DOHH2 (cell line): ENCODE measurements around the gene ANKS3.

Source experiments
- H3F3A ChIP-seq: fragments of 200-600 bp; sonication (generic), shearing (Covaris generic); 2 replicates; pipeline ENCODE4 v1.6.0; 2016; ENCODE audit warnings: antibody characterized with exemption, mild to moderate bottlenecking; ENCODE audit not compliant: control insufficient read depth, insufficient read depth
- H3K27ac ChIP-seq: fragments of 200-600 bp; sonication (generic); 2 replicates; pipeline ENCODE4 v1.5.1; 2014; ENCODE audit warnings: low read depth, mild to moderate bottlenecking, low read length, moderate library complexity
- H3K27me3 ChIP-seq: fragments of 200-600 bp; sonication (generic); 2 replicates; pipeline ENCODE4 v1.6.1; 2014; ENCODE audit warnings: mild to moderate bottlenecking, low read length, mixed read lengths; ENCODE audit not compliant: control insufficient read depth
- H3K36me3 ChIP-seq: fragments of 200-600 bp; sonication (generic); 2 replicates; pipeline ENCODE4 v1.6.1; 2014; ENCODE audit warnings: mild to moderate bottlenecking, low read length, moderate library complexity, mixed read lengths; ENCODE audit not compliant: control insufficient read depth
- H3K4me1 ChIP-seq: fragments of 200-600 bp; sonication (generic); 2 replicates; pipeline ENCODE4 v1.6.1; 2014; ENCODE audit warnings: mild to moderate bottlenecking, low read length, mixed read lengths; ENCODE audit not compliant: control insufficient read depth
- H3K4me2 ChIP-seq: fragments of 200-600 bp; sonication (generic); 2 replicates; pipeline ENCODE4 v1.6.0; 2014; ENCODE audit warnings: mild to moderate bottlenecking, low read length, moderate library complexity
- H3K4me3 ChIP-seq: fragments of 200-600 bp; sonication (generic); 2 replicates; pipeline ENCODE4 v1.5.1; 2014; ENCODE audit warnings: mild to moderate bottlenecking, low read length, mixed read lengths
- H3K79me2 ChIP-seq: fragments of 200-600 bp; sonication (generic); 2 replicates; pipeline ENCODE4 v1.6.1; 2014; ENCODE audit warnings: mild to moderate bottlenecking, low read length, mixed read lengths; ENCODE audit not compliant: control insufficient read depth
- H3K9me2 ChIP-seq: fragments of 200-600 bp; sonication (generic); replicated peaks from 2 replicates; pipeline ENCODE4 v1.6.1; 2014; ENCODE audit warnings: mild to moderate bottlenecking, low read length, mixed read lengths; ENCODE audit not compliant: control insufficient read depth
- H3K9me3 ChIP-seq: fragments of 200-600 bp; sonication (generic); 2 replicates; pipeline ENCODE4 v1.6.1; 2014; ENCODE audit warnings: antibody characterized with exemption, low read length, mixed read lengths; ENCODE audit not compliant: control insufficient read depth, insufficient read depth
- H4K20me1 ChIP-seq: fragments of 200-600 bp; sonication (generic); 2 replicates; pipeline ENCODE4 v1.6.0; 2014; ENCODE audit warnings: low read depth, mild to moderate bottlenecking, antibody characterized with exemption, low read length, moderate library complexity; ENCODE audit not compliant: control insufficient read depth, insufficient read depth
- CTCF ChIP-seq: fragments of 200-600 bp; sonication (generic); IDR thresholded peaks from one replicate; pipeline ENCODE4 v1.5.1; 2014; ENCODE audit warnings: antibody characterized with exemption, mild to moderate bottlenecking, low read depth, low read length; ENCODE audit not compliant: poor library complexity, severe bottlenecking
- EZH2phosphoT487 ChIP-seq: fragments of 200-600 bp; sonication (generic); IDR thresholded peaks from 2 replicates; pipeline ENCODE4 v1.6.1; 2017; ENCODE audit warnings: borderline replicate concordance, mild to moderate bottlenecking, antibody characterized with exemption, low read length, moderate library complexity, mixed read lengths

The ANKS3 gene

GRCh38 chr16:4668313-4668960 is 65.6 kb downstream of the ANKS3 start:
- no peaks in the 10 kb centered on the region for H3K9me3 ChIP-seq
- TF ChIP-seq CTCF (no peak), EZH2phosphoT487 (no peak)
- no peaks in the 10 kb centered on the region for H3K27me3 ChIP-seq
- no peak overlapping the region for H3K4me3 ChIP-seq
- H3K4me2 ChIP-seq: no peak overlapping the region
- H4K20me1 ChIP-seq: no peaks in the 10 kb centered on the region
- H3K9me2 ChIP-seq: no peaks in the 10 kb centered on the region
- peaks cover 24% of the 10 kb centered on the region for H3K36me3 ChIP-seq
- no peak overlapping the region for H3K27ac ChIP-seq
- H3K79me2 ChIP-seq: no peaks in the 10 kb centered on the region
- peaks cover 8% of the 10 kb centered on the region for H3K4me1 ChIP-seq
- no peaks in the 10 kb centered on the region for H3F3A ChIP-seq

GRCh38 chr16:4667203-4667963 is 66.7 kb downstream of the ANKS3 start:
- Histone ChIP-seq H4K20me1 (no peaks in the 10 kb centered on the region), H3K4me1 (peaks cover 8% of the 10 kb centered on the region), H3F3A (no peaks in the 10 kb centered on the region), H3K9me2 (no peaks in the 10 kb centered on the region), H3K4me3 (no peak overlapping the region), H3K27ac (no peak overlapping the region), H3K36me3 (peaks cover 24% of the 10 kb centered on the region), H3K4me2 (no peak overlapping the region), H3K79me2 (no peaks in the 10 kb centered on the region), H3K9me3 (no peaks in the 10 kb centered on the region), H3K27me3 (no peaks in the 10 kb centered on the region)
- TF ChIP-seq CTCF (no peak), EZH2phosphoT487 (no peak)

GRCh38 chr16:4666537-4667202 is 67.4 kb downstream of the ANKS3 start:
- no peaks in the 10 kb centered on the region for H3F3A ChIP-seq
- no peaks in the 10 kb centered on the region for H3K27me3 ChIP-seq
- no peak overlapping the region for H3K27ac ChIP-seq
- peaks cover 24% of the 10 kb centered on the region for H3K36me3 ChIP-seq
- H3K4me2 ChIP-seq: no peak overlapping the region
- peaks cover 8% of the 10 kb centered on the region for H3K4me1 ChIP-seq
- TF ChIP-seq EZH2phosphoT487: no peak
- no peak for TF ChIP-seq CTCF
- no peaks in the 10 kb centered on the region for H3K79me2 ChIP-seq
- H3K9me2 ChIP-seq: no peaks in the 10 kb centered on the region
- no peak overlapping the region for H3K4me3 ChIP-seq
- no peaks in the 10 kb centered on the region for H3K9me3 ChIP-seq
- no peaks in the 10 kb centered on the region for H4K20me1 ChIP-seq
